H9 (cell line): ENCODE data around the gene TSSC4. TPM values are rescaled to one million over a fixed set of nuclear protein-coding genes. Genes with fewer than 3 reads are reported as not detected.

Experiments used
- DNase-seq: peaks from one replicate; pipeline ENCODE4 v3.0.0-alpha.2; 2017
- H2AFZ ChIP-seq: one replicate; pipeline ENCODE4 v1.6.1; 2013; ENCODE audit warnings: mild to moderate bottlenecking, low read length, control low read depth, moderate library complexity
- H2AK5ac ChIP-seq: 2 replicates; pipeline ENCODE4 v1.6.1; 2013; ENCODE audit warnings: low read length, control low read depth, mixed read lengths; ENCODE audit not compliant: insufficient read length
- H2BK120ac ChIP-seq: one replicate; pipeline ENCODE4 v1.6.1; 2013; ENCODE audit warnings: low read depth, mild to moderate bottlenecking, low read length, control low read depth, inconsistent platforms; ENCODE audit not compliant: poor library complexity, severe bottlenecking
- H2BK12ac ChIP-seq: 2 replicates; pipeline ENCODE4 v1.6.1; 2013; ENCODE audit warnings: low read length, control low read depth, mixed read lengths, low read depth; ENCODE audit not compliant: insufficient read length
- H2BK15ac ChIP-seq: 2 replicates; pipeline ENCODE4 v1.6.1; 2013; ENCODE audit warnings: low read depth, low read length, control low read depth
- H2BK20ac ChIP-seq: one replicate; pipeline ENCODE4 v1.6.1; 2013; ENCODE audit warnings: low read depth, mild to moderate bottlenecking, low read length, control low read depth, inconsistent platforms; ENCODE audit not compliant: poor library complexity, severe bottlenecking
- H2BK5ac ChIP-seq: 2 replicates; pipeline ENCODE4 v1.6.1; 2013; ENCODE audit warnings: low read length, control low read depth, mixed read lengths; ENCODE audit not compliant: insufficient read length
- H3K14ac ChIP-seq: 2 replicates; pipeline ENCODE4 v1.6.1; 2013; ENCODE audit warnings: low read length, control low read depth; ENCODE audit not compliant: insufficient read depth
- H3K18ac ChIP-seq: 2 replicates; pipeline ENCODE4 v1.6.1; 2013; ENCODE audit warnings: low read depth, mild to moderate bottlenecking, mixed read lengths, low read length, control low read depth; ENCODE audit not compliant: insufficient read length
- H3K23ac ChIP-seq: 2 replicates; pipeline ENCODE4 v1.6.1; 2013; ENCODE audit warnings: low read length, control low read depth, mixed read lengths, low read depth; ENCODE audit not compliant: insufficient read length
- H3K23me2 ChIP-seq: 2 replicates; pipeline ENCODE4 v1.6.1; 2013; ENCODE audit warnings: low read depth, mild to moderate bottlenecking, mixed read lengths, low read length, control low read depth; ENCODE audit not compliant: insufficient read length, poor library complexity, severe bottlenecking
- H3K27ac ChIP-seq: 2 replicates; pipeline ENCODE4 v1.5.1; 2013; ENCODE audit warnings: low read length, control low read depth, mixed read lengths, low read depth; ENCODE audit not compliant: insufficient read length
- H3K27me3 ChIP-seq: 2 replicates; pipeline ENCODE4 v1.6.1; 2013; ENCODE audit warnings: low read length, control low read depth, inconsistent platforms; ENCODE audit not compliant: insufficient read depth
- H3K4ac ChIP-seq: 2 replicates; pipeline ENCODE4 v1.6.1; 2013; ENCODE audit warnings: low read depth, mild to moderate bottlenecking, control low read depth, inconsistent platforms, low read length, moderate library complexity
- H3K4me1 ChIP-seq: 2 replicates; pipeline ENCODE4 v1.6.1; 2013; ENCODE audit warnings: low read length, control low read depth, inconsistent platforms; ENCODE audit not compliant: insufficient read depth
- H3K4me2 ChIP-seq: 2 replicates; pipeline ENCODE4 v1.6.1; 2013; ENCODE audit warnings: low read length, control low read depth, mixed read lengths; ENCODE audit not compliant: insufficient read length, insufficient read depth
- H3K56ac ChIP-seq: 2 replicates; pipeline ENCODE4 v1.6.1; 2013; ENCODE audit warnings: low read depth, mild to moderate bottlenecking, mixed read lengths, low read length, control low read depth; ENCODE audit not compliant: insufficient read length
- H3K79me1 ChIP-seq: 2 replicates; pipeline ENCODE4 v1.6.1; 2013; ENCODE audit warnings: low read depth, mild to moderate bottlenecking, moderate library complexity, low read length, control low read depth, inconsistent platforms; ENCODE audit not compliant: insufficient read depth, poor library complexity, severe bottlenecking
- H3K79me2 ChIP-seq: 2 replicates; pipeline ENCODE4 v1.6.1; 2013; ENCODE audit warnings: low read length, control low read depth, inconsistent platforms; ENCODE audit not compliant: insufficient read depth
- H3K9ac ChIP-seq: 2 replicates; pipeline ENCODE4 v1.6.1; 2013; ENCODE audit warnings: low read length, control low read depth, mixed read lengths; ENCODE audit not compliant: insufficient read length; ENCODE audit errors: extremely low read depth
- H3K9me3 ChIP-seq: one replicate; pipeline ENCODE4 v1.6.1; 2013; ENCODE audit warnings: low read depth, low read length, inconsistent platforms; ENCODE audit not compliant: control insufficient read depth
- H3T11ph ChIP-seq: one replicate; pipeline ENCODE4 v1.6.1; 2013; ENCODE audit warnings: mild to moderate bottlenecking, low read length, control low read depth, inconsistent platforms
- H4K20me1 ChIP-seq: one replicate; pipeline ENCODE4 v1.6.1; 2013; ENCODE audit not compliant: control insufficient read depth, insufficient read length, insufficient read depth
- H4K5ac ChIP-seq: 2 replicates; pipeline ENCODE4 v1.6.1; 2013; ENCODE audit warnings: low read depth, mild to moderate bottlenecking, mixed read lengths, low read length, control low read depth; ENCODE audit not compliant: insufficient read length
- H4K8ac ChIP-seq: replicated peaks from 2 replicates; pipeline ENCODE4 v1.6.1; 2013; ENCODE audit warnings: low read length, control low read depth, mixed read lengths, low read depth; ENCODE audit not compliant: insufficient read length
- H4K91ac ChIP-seq: 2 replicates; pipeline ENCODE4 v1.6.1; 2013; ENCODE audit warnings: low read depth, mild to moderate bottlenecking, moderate library complexity, mixed read lengths, low read length, control low read depth; ENCODE audit not compliant: insufficient read length
- H3K27ac Mint-ChIP-seq, 3 experiments: 2 replicates in 2 of 3; 3 replicates in 1 of 3; pipeline ENCODE4 v1.8.0; 2020 to 2021; ENCODE audit warnings: mixed read lengths in 3 of 3, mild to moderate bottlenecking in 1 of 3, moderate library complexity in 1 of 3
- H3K27me3 Mint-ChIP-seq: 2 replicates; pipeline ENCODE4 v1.8.0; 2021; ENCODE audit warnings: low read depth, mild to moderate bottlenecking, moderate library complexity, mixed read lengths
- H3K36me3 Mint-ChIP-seq, 3 experiments: 2 replicates in 2 of 3; 3 replicates in 1 of 3; pipeline ENCODE4 v1.8.0; 2020 to 2021; ENCODE audit warnings: low read depth in 3 of 3, mixed read lengths in 3 of 3; ENCODE audit not compliant: insufficient read depth in 1 of 3
- H3K4me1 Mint-ChIP-seq, 2 experiments: 2 replicates each; pipeline ENCODE4 v1.8.0; 2020; ENCODE audit warnings: mixed read lengths in 2 of 2
- H3K4me3 Mint-ChIP-seq, 2 experiments: 2 replicates in 1 of 2; 3 replicates in 1 of 2; pipeline ENCODE4 v1.8.0; 2020 to 2021; ENCODE audit warnings: mild to moderate bottlenecking in 2 of 2, mixed read lengths in 2 of 2, moderate library complexity in 1 of 2
- H3K9me3 Mint-ChIP-seq, 2 experiments: 2 replicates in 1 of 2; 3 replicates in 1 of 2; pipeline ENCODE4 v1.8.0; 2020; ENCODE audit warnings: mild to moderate bottlenecking in 2 of 2, mixed read lengths in 2 of 2, moderate library complexity in 1 of 2
- CTCF ChIP-seq: fragments of 200-600 bp; sonication (generic); conservative IDR thresholded peaks from 3 replicates; pipeline ENCODE4 v1.8.0; 2021; ENCODE audit warnings: antibody characterized with exemption, mild to moderate bottlenecking
- WGBS: extraction: QIAGEN DNeasy Blood & Tissue Kit; methylation state at CpG from one replicate; pipeline ENCODE4 v1.1.7; 2013; ENCODE audit warnings: missing lambda C conversion rate, low lambda C conversion rate, mixed read lengths; ENCODE audit not compliant: insufficient read length; ENCODE audit errors: extremely low coverage; 5-methylcytosine and 5-hydroxymethylcytosine counted together
- total RNA-seq: library from RNA; stranded (reverse); gene quantifications from 2 replicates; pipeline ENCODE4 v1.2.1, GENCODE V29; 2021

TSSC4 gene
- total RNA-seq, 1 experiment from 2014 or later: 51.0 TPM

- no peak overlapping the region for H3K23ac ChIP-seq
- H2AK5ac ChIP-seq: no peak overlapping the region
- H3K9ac ChIP-seq: no peak overlapping the region
- Mint-ChIP-seq H3K4me1 (no peaks in the 10 kb centered on the region), H3K27me3 (peaks cover 30% of the 10 kb centered on the region), H3K36me3 (no peaks in the 10 kb centered on the region), H3K4me3 (no peak overlapping the region), H3K9me3 (no peaks in the 10 kb centered on the region; a peak in 1 of 5 replicates), H3K27ac (no peak overlapping the region)
- H3K14ac ChIP-seq: no peak overlapping the region
- no peak overlapping the region for H2BK120ac ChIP-seq
- H3K4ac ChIP-seq: no peak overlapping the region
- DNase-seq: no peak
- no peak overlapping the region for H3K27ac ChIP-seq
- no peak overlapping the region for H2BK20ac ChIP-seq
- no CpG with 5 or more reads among the region's 22 CpGs for WGBS
- no peak overlapping the region for H3T11ph ChIP-seq
- H2BK12ac ChIP-seq: no peak overlapping the region
- H3K4me2 ChIP-seq: no peak overlapping the region
- no peaks in the 10 kb centered on the region for H3K79me1 ChIP-seq
- H2AFZ ChIP-seq: no peak overlapping the region
- H2BK5ac ChIP-seq: no peak overlapping the region
- H3K23me2 ChIP-seq: no peaks in the 10 kb centered on the region
- no peak for TF ChIP-seq CTCF
- no peak overlapping the region for H2BK15ac ChIP-seq
- no peaks in the 10 kb centered on the region for H4K20me1 ChIP-seq
- no peak overlapping the region for H3K56ac ChIP-seq
- no peak overlapping the region for H4K5ac ChIP-seq
- no peak overlapping the region for H4K8ac ChIP-seq
- H3K79me2 ChIP-seq: no peaks in the 10 kb centered on the region
- H3K18ac ChIP-seq: no peak overlapping the region
- H3K27me3 ChIP-seq: no peaks in the 10 kb centered on the region; the same call in 1 of the 2 replicates
- no peak overlapping the region for H4K91ac ChIP-seq
- H3K4me1 ChIP-seq: no peaks in the 10 kb centered on the region
- H3K9me3 ChIP-seq: no peaks in the 10 kb centered on the region
Measured at GRCh38 chr11:2433106-2433925, 32.8 kb downstream of the TSSC4 start.
